NCI-H2107 treated with DMSO at 0.1 percent for 48 hours (cell line): Measurements from ENCODE around the gene HDGFL2.
"Not testable (repeated sequence)": the region's sequence is repeated elsewhere in the genome, so short reads cannot be mapped to it uniquely, and the experiment has no call there.

Experiments used
- DNase-seq: peaks from one replicate; lab custom pipeline; 2025; ENCODE audit not compliant: unreplicated experiment; lab: John Stamatoyannopoulos, UW

Gene HDGFL2

GRCh38 chr19:4529924-4530522 lies 57.9 kb downstream of the HDGFL2 start:
- DNase-seq, result no peak

GRCh38 chr19:4531562-4532165 lies 59.6 kb downstream of the HDGFL2 start:
- DNase-seq, result no peak

GRCh38 chr19:4533334-4533733 lies 61.2 kb downstream of the HDGFL2 start:
- DNase-seq, result no peak

- no peak for DNase-seq
Observed at GRCh38 chr19:4533835-4534424, 61.8 kb downstream of the HDGFL2 start.

GRCh38 chr19:4534836-4535658 lies 63.0 kb downstream of the HDGFL2 start, which contains the start of gene PLIN5:
PLIN5 (minus strand) TSS chr19:4535224; CDS start chr19:4534074, 1,150 bp downstream.
- peak; percentile 21 for DNase-seq

- peak; percentile 86 for DNase-seq
Observed at GRCh38 chr19:4536798-4537197, 64.7 kb downstream of the HDGFL2 start.

GRCh38 chr19:4537953-4538600 lies 66.0 kb downstream of the HDGFL2 start:
- DNase-seq, result no peak

GRCh38 chr19:4538601-4538954 lies 66.5 kb downstream of the HDGFL2 start:
- DNase-seq, result peak; percentile 91

- no peak for DNase-seq
Observed at GRCh38 chr19:4539169-4539692, 67.1 kb downstream of the HDGFL2 start.

DNA sequence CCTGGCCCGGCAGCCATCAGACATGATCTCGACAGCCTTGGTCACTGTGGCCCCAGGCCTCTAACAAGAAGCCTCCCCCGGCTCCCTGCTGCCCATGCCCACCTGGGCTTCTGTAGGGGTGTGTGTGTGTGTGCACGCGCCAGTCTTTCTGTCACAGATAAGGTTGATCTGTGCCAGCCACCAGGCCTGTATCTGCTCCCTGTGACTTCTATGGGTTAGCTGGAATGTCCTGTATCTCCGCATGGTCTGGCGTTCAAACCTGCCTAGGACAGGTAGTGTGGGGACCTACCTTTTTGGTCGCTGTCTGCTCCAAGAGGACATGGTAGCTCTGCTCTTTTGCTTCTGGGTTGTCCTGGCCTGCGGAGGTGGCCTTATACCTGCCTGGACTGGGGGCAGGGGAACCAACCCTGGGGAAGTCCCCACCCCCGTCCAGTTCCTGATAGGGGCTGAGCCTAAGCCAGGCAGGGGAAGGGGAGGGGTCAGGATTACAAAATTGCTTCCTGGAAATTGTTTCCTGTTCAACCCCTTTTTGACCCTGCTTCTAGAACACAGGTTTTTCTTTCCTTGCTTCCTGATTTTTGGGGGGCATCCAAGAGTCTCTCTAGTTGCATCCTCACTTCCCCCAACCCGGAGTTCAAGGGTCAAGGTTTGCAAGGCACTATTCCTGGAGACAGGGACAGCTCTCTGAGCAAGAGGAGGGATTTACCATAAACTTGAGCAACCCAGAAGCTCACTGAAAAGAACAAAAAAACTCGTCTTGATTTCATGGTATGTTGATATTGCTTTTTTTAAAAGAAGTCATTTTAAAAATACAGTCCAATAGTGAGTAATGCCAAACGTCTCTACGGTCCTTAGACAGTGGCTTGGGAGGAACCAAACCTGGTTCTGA lies 67.8 kb downstream of the HDGFL2 start, which contains the start of gene LRG1:
LRG1 (minus strand) TSS at position 344 of the 889 bp plus-strand sequence; CDS start at position 321, 23 bp downstream.
- no peak for DNase-seq

DNA sequence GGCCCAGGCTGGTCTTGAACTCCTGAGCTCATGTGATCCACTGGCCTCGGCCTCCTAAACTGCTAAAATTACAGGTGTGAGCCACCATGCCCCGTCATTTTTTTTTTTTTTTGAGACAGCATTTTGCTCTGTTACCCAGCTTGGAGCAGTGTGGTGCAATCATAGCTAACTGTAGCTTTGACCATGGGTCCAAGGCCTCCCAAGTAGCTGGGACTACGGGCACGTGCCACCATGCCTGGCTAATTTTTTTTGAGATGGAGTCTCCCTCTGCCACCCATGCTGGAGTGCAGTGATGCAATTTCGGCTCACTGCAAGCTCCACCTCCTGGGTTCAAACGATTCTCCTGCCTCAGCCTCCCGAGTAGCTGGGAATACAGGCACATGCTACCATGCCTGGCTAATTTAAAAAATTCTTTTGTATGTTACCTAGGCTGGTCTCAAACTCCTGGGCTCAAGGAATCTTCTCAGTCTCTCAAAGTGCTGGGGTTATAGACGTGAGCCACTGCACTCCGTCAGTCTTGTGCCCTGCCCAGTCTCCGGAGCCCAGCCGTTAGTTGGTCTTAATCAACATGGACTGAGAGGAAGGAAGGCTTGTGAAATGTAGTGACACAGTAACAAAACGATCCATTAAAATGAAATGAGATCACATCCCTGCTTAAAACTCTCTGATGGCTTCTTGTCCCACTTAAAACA lies 69.2 kb downstream of the HDGFL2 start:
- DNase-seq, result no peak

GRCh38 chr19:4541806-4542145 lies 69.7 kb downstream of the HDGFL2 start:
- DNase-seq, result not testable (repeated sequence)

GRCh38 chr19:4542896-4543841 lies 71.1 kb downstream of the HDGFL2 start:
- DNase-seq, result no peak

DNA sequence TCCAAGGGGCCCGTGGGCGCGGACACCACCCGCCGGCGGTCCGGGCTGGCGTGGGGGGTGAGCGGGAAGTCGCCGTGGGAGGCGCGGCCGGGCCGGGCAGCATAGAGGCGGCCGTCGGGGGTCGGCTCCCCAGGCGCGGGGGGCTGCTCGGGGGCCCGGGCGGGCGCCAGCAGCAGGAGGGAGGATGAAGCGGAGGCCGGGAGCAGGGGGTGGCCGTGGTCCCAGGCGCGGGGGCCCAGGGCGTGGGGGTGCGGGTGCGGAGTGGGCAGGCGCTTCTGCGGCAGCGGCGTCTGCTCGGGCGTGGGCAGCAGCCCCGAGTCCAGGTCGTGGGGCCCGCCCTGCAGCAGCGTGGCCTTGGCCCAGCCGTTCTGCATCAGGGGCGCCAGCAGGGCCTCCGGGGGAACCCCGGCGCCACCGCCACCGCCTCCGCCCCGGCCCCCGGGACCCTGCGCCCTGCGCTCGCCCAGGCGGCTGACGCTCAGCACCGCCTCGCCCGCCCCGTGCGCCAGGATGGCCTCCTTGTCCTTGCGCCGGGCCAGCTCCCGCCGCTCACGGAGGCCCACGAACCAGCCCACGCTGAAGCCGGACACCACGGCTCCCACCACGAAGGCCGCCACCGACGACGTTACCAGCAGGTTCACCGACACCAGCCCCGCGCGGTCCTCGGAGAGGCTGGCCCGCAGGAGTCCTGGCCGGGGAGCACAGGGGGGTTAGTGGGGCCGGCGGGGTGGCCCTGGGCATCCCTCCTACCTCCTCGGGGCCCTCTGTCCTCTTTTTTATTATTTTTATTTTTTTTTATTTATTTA lies 71.9 kb downstream of the HDGFL2 start:
- DNase-seq, result no peak

GRCh38 chr19:4547303-4548237 lies 75.5 kb downstream of the HDGFL2 start:
- no peak for DNase-seq

DNA sequence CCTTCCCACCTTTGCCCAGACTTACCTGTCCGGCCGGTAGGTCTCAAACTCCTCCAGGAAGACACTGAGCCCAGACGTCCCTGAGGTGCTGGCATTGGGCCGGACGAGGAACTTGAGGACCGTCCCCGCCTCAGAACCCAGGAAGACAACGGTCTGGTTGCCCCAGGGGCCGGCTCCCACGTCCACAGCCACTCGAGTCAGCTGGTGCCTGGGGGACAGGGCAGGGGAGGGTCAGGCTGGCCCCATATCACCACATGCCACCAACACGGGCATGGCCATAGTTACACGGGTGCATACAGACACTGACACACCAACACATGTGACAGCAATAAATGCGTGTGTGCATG lies 76.1 kb downstream of the HDGFL2 start:
- DNase-seq, result no peak
